Measurements from ENCODE around the gene DHX58.
A peak's percentile ranks its signal among the peaks of the same experiment; 100 is the strongest.
"Not testable (repeated sequence)": the region's sequence is repeated elsewhere in the genome, so short reads cannot be mapped to it uniquely, and the experiment has no call there.

The DHX58 gene

GRCh38 chr17:42112552-42113176 lies at the start of gene DHX58:
TSS of gene DHX58 (minus strand) at chr17:42112714. CDS start at chr17:42111892, 822 bp downstream.
- H3K36me3 Mint-ChIP-seq (ENCODE audit: low read depth): peaks cover 38% of the 10 kb centered on the region

GRCh38 chr17:42160531-42160910 lies 48.0 kb upstream of the DHX58 start:
- no peaks in the 10 kb centered on the region for H3K9me3 Mint-ChIP-seq
- H3K4me3 Mint-ChIP-seq: no peak overlapping the region
- H3K36me3 Mint-ChIP-seq (ENCODE audit: low read depth): no peaks in the 10 kb centered on the region
- H3K27me3 Mint-ChIP-seq (ENCODE audit: low read depth): no peaks in the 10 kb centered on the region
- DNase-seq (ENCODE audit: low spot score): no peak
- H3K27ac Mint-ChIP-seq: no peak overlapping the region
- peaks cover 5% of the 10 kb centered on the region for H3K4me1 Mint-ChIP-seq (ENCODE audit: low read depth)

More at GRCh38 chr17:42112552-42113176, at the start of gene DHX58:
- Mint-ChIP-seq H3K4me3 (peak within 1 kb of the TSS; percentile 94), H3K9me3 (no peaks in the 10 kb centered on the region), H3K27me3 (ENCODE audit: low read depth) (no peaks in the 10 kb centered on the region), H3K27ac (peak within 1 kb of the TSS; percentile 98), H3K4me1 (ENCODE audit: low read depth) (peaks cover 39% of the 10 kb centered on the region)
- peak; percentile 83 for DNase-seq (ENCODE audit: low spot score)

- peaks cover 5% of the 10 kb centered on the region for H3K4me1 Mint-ChIP-seq (ENCODE audit: low read depth)
Measured at GRCh38 chr17:42159796-42160530, 47.4 kb upstream of the DHX58 start.

GRCh38 chr17:42155614-42156045 lies 43.1 kb upstream of the DHX58 start:
- H3K4me3 Mint-ChIP-seq: peak overlapping the region; percentile 85
- H3K4me1 Mint-ChIP-seq (ENCODE audit: low read depth): peaks cover 19% of the 10 kb centered on the region
- no peaks in the 10 kb centered on the region for H3K27me3 Mint-ChIP-seq (ENCODE audit: low read depth)
- H3K27ac Mint-ChIP-seq: peak overlapping the region; percentile 73
- peaks cover 8% of the 10 kb centered on the region for H3K36me3 Mint-ChIP-seq (ENCODE audit: low read depth)
- no peaks in the 10 kb centered on the region for H3K9me3 Mint-ChIP-seq
- DNase-seq (ENCODE audit: low spot score): no peak

More at GRCh38 chr17:42159796-42160530, 47.4 kb upstream of the DHX58 start:
- Mint-ChIP-seq H3K27me3 (ENCODE audit: low read depth) (no peaks in the 10 kb centered on the region), H3K9me3 (no peaks in the 10 kb centered on the region), H3K4me3 (no peak overlapping the region), H3K36me3 (ENCODE audit: low read depth) (no peaks in the 10 kb centered on the region), H3K27ac (no peak overlapping the region)
- DNase-seq (ENCODE audit: low spot score): no peak

GRCh38 chr17:42153919-42154742 lies 41.6 kb upstream of the DHX58 start:
- Mint-ChIP-seq H3K27me3 (ENCODE audit: low read depth) (no peaks in the 10 kb centered on the region), H3K4me1 (ENCODE audit: low read depth) (peaks cover 19% of the 10 kb centered on the region), H3K36me3 (ENCODE audit: low read depth) (peaks cover 8% of the 10 kb centered on the region), H3K9me3 (no peaks in the 10 kb centered on the region), H3K27ac (peak overlapping the region; percentile 73), H3K4me3 (peak overlapping the region; percentile 85)
- DNase-seq (ENCODE audit: low spot score): no peak

GRCh38 chr17:42146911-42147607 lies 34.5 kb upstream of the DHX58 start:
- Mint-ChIP-seq H3K36me3 (ENCODE audit: low read depth) (peaks cover 7% of the 10 kb centered on the region), H3K27me3 (ENCODE audit: low read depth) (no peaks in the 10 kb centered on the region), H3K4me1 (ENCODE audit: low read depth) (peaks cover 6% of the 10 kb centered on the region), H3K9me3 (no peaks in the 10 kb centered on the region), H3K27ac (no peak overlapping the region), H3K4me3 (no peak overlapping the region)
- no peak for DNase-seq (ENCODE audit: low spot score)

- not testable (repeated sequence) for H3K27ac Mint-ChIP-seq; H3K9me3 Mint-ChIP-seq; H3K27me3 Mint-ChIP-seq (ENCODE audit: low read depth); H3K4me1 Mint-ChIP-seq (ENCODE audit: low read depth); DNase-seq (ENCODE audit: low spot score); H3K4me3 Mint-ChIP-seq
- H3K36me3 Mint-ChIP-seq (ENCODE audit: low read depth): peaks cover 18% of the 10 kb centered on the region
Measured at GRCh38 chr17:42143138-42143537, 30.6 kb upstream of the DHX58 start.

GRCh38 chr17:42142371-42142896 lies 29.9 kb upstream of the DHX58 start:
- H3K9me3 Mint-ChIP-seq: no peaks in the 10 kb centered on the region
- H3K27me3 Mint-ChIP-seq (ENCODE audit: low read depth): no peaks in the 10 kb centered on the region
- DNase-seq (ENCODE audit: low spot score): no peak
- H3K4me3 Mint-ChIP-seq: no peak overlapping the region
- H3K36me3 Mint-ChIP-seq (ENCODE audit: low read depth): peaks cover 18% of the 10 kb centered on the region
- H3K4me1 Mint-ChIP-seq (ENCODE audit: low read depth): peaks cover 4% of the 10 kb centered on the region
- H3K27ac Mint-ChIP-seq: no peak overlapping the region

GRCh38 chr17:42141382-42141781 lies 28.9 kb upstream of the DHX58 start:
- DNase-seq (ENCODE audit: low spot score): no peak
- no peak overlapping the region for H3K27ac Mint-ChIP-seq
- H3K4me1 Mint-ChIP-seq (ENCODE audit: low read depth): peaks cover 2% of the 10 kb centered on the region
- no peaks in the 10 kb centered on the region for H3K27me3 Mint-ChIP-seq (ENCODE audit: low read depth)
- no peaks in the 10 kb centered on the region for H3K9me3 Mint-ChIP-seq
- peaks cover 17% of the 10 kb centered on the region for H3K36me3 Mint-ChIP-seq (ENCODE audit: low read depth)
- no peak overlapping the region for H3K4me3 Mint-ChIP-seq

GRCh38 chr17:42140690-42141089 lies 28.2 kb upstream of the DHX58 start:
- not testable (repeated sequence) for H3K4me1 Mint-ChIP-seq (ENCODE audit: low read depth); H3K27ac Mint-ChIP-seq; H3K9me3 Mint-ChIP-seq; H3K27me3 Mint-ChIP-seq (ENCODE audit: low read depth); DNase-seq (ENCODE audit: low spot score); H3K4me3 Mint-ChIP-seq
- H3K36me3 Mint-ChIP-seq (ENCODE audit: low read depth): peaks cover 18% of the 10 kb centered on the region

GRCh38 chr17:42138749-42139492 lies 26.4 kb upstream of the DHX58 start:
- Mint-ChIP-seq H3K36me3 (ENCODE audit: low read depth) (peaks cover 16% of the 10 kb centered on the region), H3K4me3 (no peak overlapping the region), H3K4me1 (ENCODE audit: low read depth) (peaks cover 9% of the 10 kb centered on the region)

GRCh38 chr17:42136654-42137051 lies 24.1 kb upstream of the DHX58 start:
- Mint-ChIP-seq H3K27ac (no peak overlapping the region), H3K36me3 (ENCODE audit: low read depth) (peaks cover 19% of the 10 kb centered on the region), H3K9me3 (no peaks in the 10 kb centered on the region), H3K27me3 (ENCODE audit: low read depth) (no peaks in the 10 kb centered on the region), H3K4me3 (no peak overlapping the region), H3K4me1 (ENCODE audit: low read depth) (peaks cover 22% of the 10 kb centered on the region)
- no peak for DNase-seq (ENCODE audit: low spot score)

More at GRCh38 chr17:42138749-42139492, 26.4 kb upstream of the DHX58 start:
- Mint-ChIP-seq H3K9me3 (no peaks in the 10 kb centered on the region), H3K27me3 (ENCODE audit: low read depth) (no peaks in the 10 kb centered on the region), H3K27ac (no peak overlapping the region)
- no peak for DNase-seq (ENCODE audit: low spot score)

Data from T-helper 2 cell treated with Interferon-gamma antibody and Interleukin-4, amounts not matched to agents 5 μg/mL and 100 μg/mL, for 36 hours (primary cell).